A549 (cell line): ENCODE measurements around the gene HACE1. TPM values are rescaled to one million over a fixed set of nuclear protein-coding genes. Genes with fewer than 3 reads are reported as not detected.

Experiments
- ATAC-seq, 2 experiments: fragments of 200-7000 bp in 1 of 2; fragments of >200 bp in 1 of 2; cut with Nextera tagmentation in 1 of 2; cut with Tn5 transposase in 1 of 2; 3 replicates each; pipeline versions ENCODE4 v1.8.0 to v1.9.1; 2018 to 2020; ENCODE audit warnings: mild to moderate bottlenecking in 1 of 2, moderate library complexity in 1 of 2
- CTCF ChIA-PET: fragments of 300-600 bp; sonication (Branson Sonifier 250); formaldehyde crosslinking; extraction: SDS; loops from one replicate; lab custom pipeline; 2021; ENCODE audit warnings: antibody characterized with exemption, inconsistent platforms; lab: Yijun Ruan, JAX
- POLR2A ChIA-PET: fragments of 350-600 bp; formaldehyde crosslinking; extraction: SDS; loops from one replicate; lab custom pipeline; 2021; ENCODE audit warnings: antibody characterized with exemption, inconsistent platforms; lab: Yijun Ruan, JAX
- DNase-seq, 2 experiments: peaks; one replicate each; pipeline versions ENCODE4 v3.0.0 to v3.0.0-alpha.2; 2011 to 2016; ENCODE audit warnings: low read depth in 1 of 2, low spot score in 1 of 2
- FAIRE-seq: peaks from 2 replicates; lab custom pipeline; 2011; peaks lifted over from hg19 to GRCh38; lab: Jason Lieb, UNC
- H3K27ac ChIP-seq, 2 experiments: fragments of >200 bp; sonication (Bioruptor Twin); formaldehyde crosslinking; 3 replicates each; pipeline ENCODE4 v1.5.1; 2016 to 2017
- H3K4me1 ChIP-seq: fragments of >200 bp; sonication (Bioruptor Twin); formaldehyde crosslinking; 3 replicates; pipeline ENCODE4 v1.6.1; 2016
- H3K4me2 ChIP-seq: fragments of >200 bp; sonication (Bioruptor Twin); formaldehyde crosslinking; 3 replicates; pipeline ENCODE4 v1.6.1; 2016
- H3K4me3 ChIP-seq: fragments of >200 bp; sonication (Bioruptor Twin); formaldehyde crosslinking; 3 replicates; pipeline ENCODE4 v1.5.1; 2016
- H3K9me3 ChIP-seq: fragments of >200 bp; sonication (Bioruptor Twin); formaldehyde crosslinking; 3 replicates; pipeline ENCODE4 v1.6.1; 2016
- ATOH8 ChIP-seq: fragments of 250-450 bp; sonication (Bioruptor Pico); IDR thresholded peaks from 2 replicates; pipeline ENCODE4 v1.5.0; 2020; ENCODE audit warnings: low read depth, mild to moderate bottlenecking, moderate library complexity
- CBX8 ChIP-seq: fragments of 200-600 bp; sonication (generic); IDR thresholded peaks from 2 replicates; pipeline ENCODE4 v1.6.1; 2016
- CEBPB ChIP-seq, 2 experiments: fragments of >200 bp in 1 of 2; sonication (Bioruptor Twin) in 1 of 2; formaldehyde crosslinking in 1 of 2; IDR thresholded peaks; 2 replicates each; pipeline ENCODE4 v1.6.1; 2012 to 2016
- E2F6 ChIP-seq: IDR thresholded peaks from 2 replicates; pipeline ENCODE4 v1.6.1; 2012; ENCODE audit warnings: low read depth, borderline replicate concordance
- EHF ChIP-seq: fragments of 250-450 bp; sonication (Bioruptor Pico); IDR thresholded peaks from 2 replicates; pipeline ENCODE4 v1.5.0; 2020; ENCODE audit warnings: mild to moderate bottlenecking
- EHMT2 ChIP-seq: fragments of 200-600 bp; sonication (generic); IDR thresholded peaks from 2 replicates; pipeline ENCODE4 v1.6.1; 2016; ENCODE audit warnings: antibody characterized with exemption, low read depth, mild to moderate bottlenecking, moderate library complexity
- EP300 ChIP-seq, 2 experiments: fragments of >200 bp; sonication (Bioruptor Twin); formaldehyde crosslinking; IDR thresholded peaks; 2 replicates in 1 of 2; 3 replicates in 1 of 2; pipeline ENCODE4 v1.6.1; 2016 to 2017
- ESRRA ChIP-seq: fragments of 150-350 bp; IDR thresholded peaks from 2 replicates; pipeline ENCODE4 v1.6.1; 2014; ENCODE audit warnings: mild to moderate bottlenecking, low read length, borderline replicate concordance
- FOXS1 ChIP-seq: fragments of 250-450 bp; sonication (Bioruptor Pico); IDR thresholded peaks from 2 replicates; pipeline ENCODE4 v1.5.0; 2020; ENCODE audit warnings: mild to moderate bottlenecking, moderate library complexity
- GATA3 ChIP-seq: IDR thresholded peaks from 2 replicates; pipeline ENCODE4 v1.6.1; 2012; ENCODE audit warnings: borderline replicate concordance
- HDAC2 ChIP-seq: fragments of 200-600 bp; sonication (generic); IDR thresholded peaks from 2 replicates; pipeline ENCODE4 v1.6.1; 2016
- HOXB13 ChIP-seq: fragments of 250-450 bp; sonication (Bioruptor Pico); IDR thresholded peaks from 2 replicates; pipeline ENCODE4 v1.5.0; 2020; ENCODE audit warnings: low read depth, mild to moderate bottlenecking, moderate library complexity
- JUN ChIP-seq, 2 experiments: fragments of >200 bp; sonication (Bioruptor Twin); formaldehyde crosslinking; IDR thresholded peaks; 2 replicates in 1 of 2; 3 replicates in 1 of 2; pipeline ENCODE4 v1.6.1; 2016 to 2017
- KDM1A ChIP-seq: fragments of 200-600 bp; sonication (generic); IDR thresholded peaks from 2 replicates; pipeline ENCODE4 v1.6.1; 2016; ENCODE audit warnings: low read depth, mild to moderate bottlenecking
- KDM5A ChIP-seq: fragments of 200-600 bp; sonication (generic); IDR thresholded peaks from 2 replicates; pipeline ENCODE4 v1.6.1; 2016; ENCODE audit warnings: antibody characterized with exemption, mild to moderate bottlenecking
- MAFK ChIP-seq: fragments of 450-650 bp; IDR thresholded peaks from 2 replicates; pipeline ENCODE4 v1.6.1; 2014; ENCODE audit not compliant: partially characterized antibody
- MAX ChIP-seq: IDR thresholded peaks from 2 replicates; pipeline ENCODE4 v1.6.1; 2012
- MAZ ChIP-seq: fragments of 150-350 bp; IDR thresholded peaks from 2 replicates; pipeline ENCODE4 v1.6.1; 2014; ENCODE audit warnings: antibody characterized with exemption, low read depth, low read length, borderline replicate concordance
- MYC ChIP-seq: IDR thresholded peaks from 2 replicates; pipeline ENCODE4 v1.6.1; 2012; ENCODE audit warnings: mild to moderate bottlenecking, inconsistent platforms, low read length, improper control_type of control experiment, borderline replicate concordance
- NFE2L2 ChIP-seq: fragments of 150-350 bp; conservative IDR thresholded peaks from 2 replicates; pipeline ENCODE4 v1.6.1; 2014; ENCODE audit warnings: low read length
- PBX3 ChIP-seq: IDR thresholded peaks from 2 replicates; pipeline ENCODE4 v1.6.1; 2012
- PHF8 ChIP-seq: fragments of 200-600 bp; sonication (generic); IDR thresholded peaks from 2 replicates; pipeline ENCODE4 v1.6.1; 2016; ENCODE audit warnings: low read depth, mild to moderate bottlenecking, antibody characterized with exemption, moderate library complexity, borderline replicate concordance
- RAD21 ChIP-seq, 2 experiments: fragments of >200 bp in 1 of 2; sonication (Bioruptor Twin) in 1 of 2; formaldehyde crosslinking in 1 of 2; IDR thresholded peaks in 1 of 2; conservative IDR thresholded peaks in 1 of 2; 2 replicates in 1 of 2; 3 replicates in 1 of 2; pipeline ENCODE4 v1.6.1; 2012 to 2018; ENCODE audit warnings: inconsistent platforms in 1 of 2
- RARB ChIP-seq: fragments of 250-450 bp; sonication (Bioruptor Pico); IDR thresholded peaks from 2 replicates; pipeline ENCODE4 v1.8.0; 2021; ENCODE audit warnings: mild to moderate bottlenecking, moderate library complexity
- RNF2 ChIP-seq: fragments of 200-600 bp; sonication (generic); IDR thresholded peaks from 2 replicates; pipeline ENCODE4 v1.6.1; 2016; ENCODE audit warnings: low read depth, mild to moderate bottlenecking, antibody characterized with exemption, moderate library complexity, borderline replicate concordance
- SREBF2 ChIP-seq: fragments of 450-650 bp; IDR thresholded peaks from 2 replicates; pipeline ENCODE4 v1.6.1; 2014; ENCODE audit warnings: mild to moderate bottlenecking, moderate library complexity
- TFCP2L1 ChIP-seq: fragments of 250-450 bp; sonication (Bioruptor Pico); IDR thresholded peaks from 2 replicates; pipeline ENCODE4 v1.5.0; 2021; ENCODE audit warnings: mild to moderate bottlenecking
- TP53 ChIP-seq: fragments of 250-450 bp; sonication (Bioruptor Pico); IDR thresholded peaks from 2 replicates; pipeline ENCODE4 v1.5.0; 2021; ENCODE audit warnings: mild to moderate bottlenecking, moderate library complexity
- ZC3H11A ChIP-seq: fragments of 450-650 bp; IDR thresholded peaks from 2 replicates; pipeline ENCODE4 v1.6.1; 2014; ENCODE audit warnings: antibody characterized with exemption, mild to moderate bottlenecking
- ZFP36 ChIP-seq: fragments of 450-650 bp; IDR thresholded peaks from 2 replicates; pipeline ENCODE4 v1.6.1; 2014; ENCODE audit warnings: borderline replicate concordance; ENCODE audit not compliant: partially characterized antibody
- ZNF302 ChIP-seq: fragments of 250-450 bp; sonication (Bioruptor Pico); IDR thresholded peaks from 2 replicates; pipeline ENCODE4 v1.9.0; 2021; ENCODE audit warnings: inconsistent platforms, mild to moderate bottlenecking, moderate library complexity
- WGBS: methylation state at CpG from one replicate; pipeline ENCODE4 v1.1.6; 2017; ENCODE audit errors: missing lambda C conversion rate; 5-methylcytosine and 5-hydroxymethylcytosine counted together
- polyA plus RNA-seq, 4 experiments: library from polyadenylated mRNA; depleted of rRNA in 3 of 4; stranded (reverse); fragments of >200 nt; fragmentation: RNase III in 1 of 4; extraction: RNeasy Plus Mini Kit Qiagen cat#74134 plus additional on column Dnase treatment in 1 of 4; gene quantifications; 2 replicates in 3 of 4; 3 replicates in 1 of 4; pipeline ENCODE4 v1.2.3, GENCODE V29; 2011 to 2017

HACE1 gene
- polyA plus RNA-seq, 2 of the 4 experiments (the other 2 are of a cell fraction) = 3.4 to 9.7 TPM

GRCh38 chr6:104699593-104700329 lies 160.0 kb downstream of the HACE1 start (continued):
- TF ChIP-seq E2F6 (no peak), ZNF302 (CRISPR knock-in tag) (no peak)
- TF ChIP-seq, all 56 proteins: peak for 0

GRCh38 chr6:104698979-104699378 lies 160.7 kb downstream of the HACE1 start:
- POLR2A ChIA-PET = no interaction called here
- no peak for DNase-seq
- FAIRE-seq = no peak
- no peak overlapping the region for H3K4me3 ChIP-seq
- H3K4me1 ChIP-seq = no peaks in the 10 kb centered on the region
- no peaks in the 10 kb centered on the region for H3K9me3 ChIP-seq
- H3K4me2 ChIP-seq = no peak overlapping the region
- H3K27ac ChIP-seq = no peak overlapping the region
- WGBS = 93% methylated on average over 1 of the region's 1 CpG
- TF ChIP-seq TP53 (CRISPR knock-in tag) (no peak), RARB (CRISPR knock-in tag) (no peak), NFE2L2 (no peak), MAX (no peak), MAZ (no peak), MAFK (no peak), PHF8 (no peak), ATOH8 (CRISPR knock-in tag) (no peak), E2F6 (no peak), KDM1A (no peak), PBX3 (no peak), ZNF302 (CRISPR knock-in tag) (no peak), HDAC2 (no peak), RNF2 (no peak), JUN (IDR thresholded peaks at IDR 0.05) (no peak), EP300 (IDR thresholded peaks at IDR 0.05) (no peak)
- CTCF ChIA-PET = no interaction called here
- ATAC-seq = no peak

GRCh38 chr6:104692008-104692407 lies 167.7 kb downstream of the HACE1 start:
- no peak for FAIRE-seq
- no peak for ATAC-seq
- Histone ChIP-seq H3K4me1 (no peaks in the 10 kb centered on the region), H3K9me3 (no peaks in the 10 kb centered on the region), H3K4me3 (no peak overlapping the region), H3K27ac (no peak overlapping the region), H3K4me2 (no peak overlapping the region)
- ChIA-PET POLR2A (no interaction called here), CTCF (interaction anchor here (1.5 kb wide), 1 partner anchor 9 kb away, joined by 5 read pairs; no protein-coding TSS in a partner anchor)
- WGBS = 67% methylated on average over 1 of the region's 1 CpG
- DNase-seq = no peak
- no peak for TF ChIP-seq HOXB13
- no peak for TF ChIP-seq ZC3H11A
- TF ChIP-seq SREBF2 = no peak
- no peak for TF ChIP-seq CEBPB (IDR thresholded peaks at IDR 0.05)
- TF ChIP-seq TFCP2L1 (CRISPR knock-in tag) = no peak
- no peak for TF ChIP-seq MYC
- TF ChIP-seq PBX3 = no peak
- TF ChIP-seq EHF (CRISPR knock-in tag) = no peak
- no peak for TF ChIP-seq CBX8
- no peak for TF ChIP-seq EHMT2
- TF ChIP-seq KDM5A = no peak
- TF ChIP-seq EP300 (IDR thresholded peaks at IDR 0.05) = no peak
- no peak for TF ChIP-seq MAFK
- no peak for TF ChIP-seq RAD21 (conservative IDR thresholded peaks at IDR 0.05 in 1 of 2, IDR thresholded peaks at IDR 0.05 in 1 of 2)
- no peak for TF ChIP-seq PHF8
- TF ChIP-seq ZFP36 = no peak
- no peak for TF ChIP-seq ZNF302 (CRISPR knock-in tag)
- TF ChIP-seq ESRRA = no peak
- TF ChIP-seq GATA3 = no peak
- no peak for TF ChIP-seq FOXS1 (CRISPR knock-in tag)
